ENCODE data around the gene SMIM32.

The SMIM32 gene

GRCh38 chr5:136192526-136193321, at the start of gene SMIM32:
SMIM32 (minus strand) TSS chr5:136193162; CDS start chr5:136192524, 638 bp downstream.
- no peak for DNase-seq (ENCODE audit: low spot score)

- DNase-seq (ENCODE audit: low spot score), result no peak
These were observed 49.6 kb upstream of the SMIM32 start for GRCh38 chr5:136242611-136243010.

DNA sequence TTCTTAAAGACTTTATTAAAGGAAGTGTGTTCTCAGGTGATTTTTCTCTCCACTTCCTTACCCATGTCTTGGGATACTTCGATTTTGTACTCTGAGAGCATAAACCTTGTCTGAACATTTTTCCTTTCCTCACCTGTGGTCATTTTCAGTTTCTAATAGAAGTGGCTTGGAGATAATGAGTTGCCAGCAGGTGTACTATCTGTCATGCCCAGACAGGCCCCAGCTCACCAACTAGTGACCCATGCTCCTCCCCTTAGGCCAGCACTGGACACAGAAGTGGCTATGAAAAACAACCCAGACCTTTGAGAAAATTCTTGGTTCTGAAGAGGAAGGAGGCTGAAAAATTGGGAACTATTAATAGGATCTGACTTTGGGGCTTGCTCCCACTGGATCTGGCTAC, 49.2 kb upstream of the SMIM32 start:
- no peak for DNase-seq (ENCODE audit: low spot score)

DNA sequence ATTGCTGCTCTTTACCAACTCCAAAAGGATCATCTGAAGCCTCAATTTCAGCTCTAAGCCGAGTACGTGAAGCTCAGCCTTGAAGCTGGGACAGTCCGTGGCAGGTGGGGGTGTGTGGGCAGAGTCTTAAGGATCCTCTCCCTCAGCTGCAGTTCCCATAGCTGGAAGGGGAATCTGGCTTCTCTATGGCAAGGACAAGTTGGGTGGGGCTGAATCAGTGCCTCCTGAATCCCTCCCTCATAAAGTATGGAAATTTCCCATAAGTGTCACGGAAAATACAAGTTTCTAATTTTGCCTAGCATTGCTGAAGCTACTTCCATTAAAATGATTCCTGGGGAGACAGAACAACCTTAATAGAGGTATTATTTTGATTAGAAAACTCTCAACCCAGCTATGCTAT, 47.9 kb upstream of the SMIM32 start:
- no peak for DNase-seq (ENCODE audit: low spot score)

- no peak for DNase-seq (ENCODE audit: low spot score)
These were observed 43.6 kb upstream of the SMIM32 start for GRCh38 chr5:136236479-136237083.

DNA sequence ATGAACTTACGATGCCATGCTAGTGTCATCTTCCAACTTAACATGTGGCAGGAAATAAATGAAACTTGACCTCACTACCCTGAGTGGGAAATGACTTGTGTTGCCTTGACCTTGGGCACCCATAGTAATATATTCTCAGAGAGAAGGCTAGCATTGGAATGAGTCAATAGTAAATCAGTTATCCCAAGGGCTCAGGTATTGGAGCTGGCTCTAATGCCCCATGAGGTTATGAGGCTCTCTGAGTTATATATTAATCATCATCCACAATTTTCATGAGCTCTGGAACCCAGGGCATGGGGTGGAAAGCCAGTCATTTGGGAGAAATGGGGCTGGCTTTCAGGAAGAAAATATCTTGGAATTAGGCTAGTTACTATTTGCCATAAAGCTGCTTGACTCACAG, 42.4 kb upstream of the SMIM32 start:
- DNase-seq (ENCODE audit: low spot score), result no peak

DNA sequence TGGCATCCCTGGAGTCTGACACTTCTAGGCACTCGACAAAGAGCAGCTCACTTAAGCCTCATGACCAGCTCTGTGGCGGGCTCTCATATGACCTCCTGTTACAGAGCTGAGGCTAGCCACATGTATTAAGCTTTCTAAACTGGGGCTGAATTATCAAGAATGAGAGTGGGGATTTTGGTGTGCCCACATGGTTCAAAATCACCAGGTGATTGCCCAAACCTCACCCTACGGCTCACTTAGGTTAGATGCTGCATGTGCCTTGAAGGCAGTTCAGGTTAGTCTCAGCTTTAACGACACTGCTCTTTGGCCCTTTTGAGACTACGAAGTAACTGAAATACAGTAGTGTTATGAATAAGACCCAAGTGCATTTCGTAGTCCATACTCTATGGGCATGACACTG, 39.4 kb upstream of the SMIM32 start:
- no peak for DNase-seq (ENCODE audit: low spot score)

DNA sequence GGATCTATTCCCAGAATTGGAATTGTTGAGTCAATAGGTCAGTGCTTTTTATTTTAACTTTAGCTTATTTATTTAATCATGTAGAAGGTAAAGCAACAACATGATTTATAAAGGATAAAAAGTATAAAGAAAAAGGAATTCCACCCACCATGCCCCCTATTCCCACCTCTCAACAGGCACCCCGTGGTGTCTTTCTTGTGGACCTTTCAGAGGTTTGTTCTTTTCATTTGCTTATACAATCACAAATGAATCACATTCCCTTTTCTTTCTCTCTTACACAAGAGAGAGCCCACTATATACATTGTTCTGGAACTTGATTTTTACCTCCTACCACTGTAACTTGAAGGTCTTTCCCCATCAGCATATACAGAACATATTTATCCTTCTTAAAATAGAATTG, 37.2 kb upstream of the SMIM32 start:
- no peak for DNase-seq (ENCODE audit: low spot score)

DNA sequence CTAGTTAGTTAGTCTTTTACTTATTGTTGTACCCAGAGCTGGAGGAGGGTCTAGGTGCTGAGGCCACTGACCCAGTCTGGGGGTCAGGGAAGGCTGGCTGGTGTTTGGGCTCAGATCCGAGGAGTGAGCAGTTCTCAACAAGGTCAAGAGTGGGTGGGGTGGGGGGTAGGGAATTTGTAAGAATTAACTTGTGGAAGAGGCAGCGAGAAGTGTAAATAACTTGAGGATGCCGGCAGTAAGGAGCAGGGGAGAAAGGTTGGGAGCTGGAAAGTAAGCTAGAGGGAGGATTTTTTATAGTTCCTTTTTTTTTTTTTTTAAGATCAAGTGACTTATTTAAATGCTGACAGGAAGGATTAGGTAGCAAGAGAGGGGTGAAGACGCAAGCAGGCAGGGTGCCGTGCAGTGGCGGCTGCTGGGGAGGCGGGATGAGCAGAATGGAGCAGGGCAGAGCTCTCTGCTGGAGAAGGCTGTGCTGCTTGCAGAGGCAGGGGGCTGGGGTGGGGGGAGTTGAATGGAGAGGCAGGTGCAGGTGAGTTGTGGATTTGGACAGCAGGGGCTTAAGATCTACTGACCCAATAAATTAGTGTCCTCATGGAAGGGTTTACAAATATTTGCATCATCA, 35.3 kb upstream of the SMIM32 start:
- no peak for DNase-seq (ENCODE audit: low spot score)

DNA sequence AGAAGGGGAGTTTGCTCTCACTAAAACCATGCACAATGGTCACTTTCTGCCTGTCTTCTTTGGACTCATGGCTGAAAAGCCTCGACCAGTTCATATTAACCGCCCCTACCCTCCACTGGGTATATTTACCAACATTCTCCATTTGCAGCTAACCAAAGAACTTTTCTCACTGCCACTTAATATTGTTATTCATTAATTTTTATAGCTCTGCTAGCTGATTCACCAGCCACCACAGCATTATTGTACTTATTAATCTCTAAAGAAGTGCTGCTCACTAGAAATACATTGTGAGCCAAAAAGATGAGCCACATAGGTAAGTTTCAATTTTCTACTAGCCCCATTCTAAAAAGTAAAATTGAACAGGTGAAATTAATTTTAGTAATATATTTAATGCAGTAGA, 33.4 kb upstream of the SMIM32 start:
- DNase-seq (ENCODE audit: low spot score), result no peak

DNA sequence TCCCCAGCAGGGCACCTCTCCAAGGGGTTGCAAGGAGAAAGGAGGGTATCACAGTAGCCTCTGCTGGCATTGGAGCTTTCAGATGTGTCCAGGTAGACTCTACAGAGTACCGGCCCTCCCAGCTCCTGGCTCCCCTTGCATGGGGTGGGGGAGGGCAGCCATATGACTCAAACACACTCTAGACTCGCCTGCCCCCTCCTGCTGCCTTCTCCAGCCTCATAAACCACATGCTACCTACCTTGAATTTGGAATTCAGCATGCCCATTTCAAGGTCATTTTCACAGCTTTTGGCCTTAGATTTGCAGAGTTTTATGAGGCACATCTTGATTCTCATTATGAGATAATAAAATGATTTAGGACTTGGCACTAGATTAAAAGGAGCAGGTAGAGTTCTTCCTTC, 32.8 kb upstream of the SMIM32 start:
- DNase-seq (ENCODE audit: low spot score), result no peak

GRCh38 chr5:136222580-136223235, 29.7 kb upstream of the SMIM32 start:
- no peak for DNase-seq (ENCODE audit: low spot score)

DNA sequence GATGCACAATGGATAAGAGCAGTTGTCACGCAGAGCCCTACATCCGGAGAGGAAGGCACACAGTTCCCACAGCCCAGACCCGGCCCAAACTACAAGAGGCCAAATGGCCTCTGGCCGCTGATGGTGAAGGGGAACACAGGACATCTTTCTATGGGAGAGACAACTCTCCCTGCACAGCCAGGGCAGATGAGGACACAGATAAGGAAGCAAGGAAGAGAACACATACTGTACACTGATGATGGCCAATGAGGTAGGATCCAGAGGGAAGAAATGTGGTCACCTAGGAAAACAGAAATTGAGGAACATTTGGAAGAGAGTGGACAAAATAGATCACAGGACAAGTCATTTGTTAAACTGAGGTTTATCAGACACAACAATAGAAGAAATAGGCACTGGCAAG, 28.4 kb upstream of the SMIM32 start:
- no peak for DNase-seq (ENCODE audit: low spot score)

- no peak for DNase-seq (ENCODE audit: low spot score)
These were observed 23.3 kb upstream of the SMIM32 start for GRCh38 chr5:136216230-136216629.

DNA sequence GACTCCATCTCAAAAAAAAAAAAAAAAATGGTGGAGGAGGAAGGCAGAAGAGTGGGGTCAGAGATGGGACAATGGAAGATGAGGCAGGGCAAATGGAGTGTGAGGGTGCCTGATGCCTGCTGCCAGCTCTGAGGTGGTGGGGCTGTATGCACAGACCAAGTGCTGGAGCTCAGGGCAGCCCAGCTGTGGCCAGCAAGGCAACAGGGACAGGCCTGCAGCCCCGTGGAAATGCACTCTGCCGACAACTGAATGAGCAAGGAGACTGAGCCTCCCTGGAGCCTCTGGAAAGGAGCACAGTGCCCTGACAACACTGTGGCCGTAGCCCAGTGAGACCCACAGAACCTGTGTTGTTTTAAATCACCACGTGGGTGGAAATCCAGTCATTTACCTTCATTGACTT, 22.9 kb upstream of the SMIM32 start:
- no peak for DNase-seq (ENCODE audit: low spot score)

DNA sequence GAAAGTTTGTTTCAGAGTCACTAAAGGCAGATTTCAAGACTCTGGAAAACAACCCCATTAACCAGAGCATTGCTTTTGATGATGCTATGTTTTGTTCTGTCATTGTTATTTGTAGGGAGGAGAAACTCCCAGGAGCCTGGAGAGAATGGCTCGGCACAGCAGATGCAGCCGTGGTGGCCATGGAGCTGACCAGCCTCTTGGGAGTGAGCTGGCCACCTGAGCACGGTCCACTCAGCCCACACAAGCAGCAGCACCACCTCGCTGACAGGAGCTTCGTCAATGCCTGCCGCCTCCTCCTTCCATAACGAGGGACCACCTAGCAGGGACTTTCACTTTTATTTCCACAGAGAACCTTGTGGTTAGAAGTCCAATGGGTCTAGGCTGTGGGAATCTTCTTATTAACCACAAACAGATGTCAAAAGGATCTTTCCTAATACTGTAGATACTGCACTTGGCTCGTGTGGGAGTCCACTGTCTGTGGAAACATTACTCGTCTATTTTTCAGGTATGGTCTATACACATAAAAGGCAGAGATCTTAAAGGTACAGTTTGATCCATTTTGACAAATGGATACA, 21.0 kb upstream of the SMIM32 start:
- DNase-seq (ENCODE audit: low spot score), result no peak

DNA sequence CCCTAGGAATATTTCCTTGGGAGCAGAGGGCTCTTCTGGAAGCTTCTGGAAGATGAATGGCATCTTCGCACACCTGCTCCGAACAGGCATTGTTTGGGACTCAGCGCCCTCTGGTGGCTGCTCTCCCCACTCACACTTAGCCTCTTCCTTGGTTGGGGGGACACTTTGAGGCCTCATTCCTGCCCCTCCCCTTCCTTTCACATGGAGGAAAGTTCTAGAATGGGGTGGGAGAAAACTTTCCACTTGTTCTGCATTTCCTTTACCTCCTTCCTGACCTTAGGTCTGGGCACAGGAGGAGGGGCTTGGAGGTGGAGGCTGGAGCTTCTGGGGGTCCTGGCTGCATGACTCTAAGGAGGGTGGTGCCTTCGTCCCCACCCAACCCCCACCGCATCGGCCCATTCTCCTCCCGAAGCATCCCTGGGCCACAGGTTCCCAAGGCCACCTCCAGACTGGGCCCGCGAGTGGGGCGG, 19.3 kb upstream of the SMIM32 start:
- peak; percentile 46 for DNase-seq (ENCODE audit: low spot score)

DNA sequence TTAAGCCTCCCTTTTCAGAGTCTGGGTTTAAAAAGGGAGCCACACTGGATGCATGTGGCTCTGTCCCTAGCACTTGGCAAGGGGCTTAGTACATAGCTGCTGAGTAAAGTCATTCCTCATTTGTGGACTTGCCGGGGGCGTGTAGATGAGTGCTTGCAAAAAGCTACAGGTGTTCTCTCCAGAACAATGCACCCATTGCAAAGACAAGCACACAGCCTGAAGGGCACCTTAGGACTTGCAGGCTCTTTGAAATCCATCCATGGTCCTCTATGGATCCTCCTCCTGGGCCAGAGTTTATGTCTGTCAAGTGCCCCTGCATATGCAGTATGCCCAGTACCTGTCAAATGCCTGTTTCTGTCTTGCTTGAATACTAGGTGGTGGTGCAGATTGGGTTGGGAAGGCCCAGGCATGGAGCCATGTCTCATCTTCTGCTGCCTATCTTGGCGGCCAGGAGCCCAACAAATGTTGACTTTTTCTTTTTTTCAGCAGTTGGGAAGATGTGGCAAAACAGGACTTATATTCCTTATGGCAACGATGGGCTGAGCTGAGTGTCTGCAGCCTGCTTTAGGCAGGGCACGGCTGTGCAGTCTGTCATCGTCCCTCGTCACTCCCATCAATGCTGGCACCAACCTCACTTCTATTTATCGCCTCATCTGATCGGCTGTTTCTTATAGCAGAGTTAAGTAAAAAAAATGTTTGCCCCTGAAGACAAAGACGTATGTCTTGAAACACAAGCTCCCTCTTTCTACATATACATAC, 18.5 kb upstream of the SMIM32 start:
- DNase-seq (ENCODE audit: low spot score), result no peak

DNA sequence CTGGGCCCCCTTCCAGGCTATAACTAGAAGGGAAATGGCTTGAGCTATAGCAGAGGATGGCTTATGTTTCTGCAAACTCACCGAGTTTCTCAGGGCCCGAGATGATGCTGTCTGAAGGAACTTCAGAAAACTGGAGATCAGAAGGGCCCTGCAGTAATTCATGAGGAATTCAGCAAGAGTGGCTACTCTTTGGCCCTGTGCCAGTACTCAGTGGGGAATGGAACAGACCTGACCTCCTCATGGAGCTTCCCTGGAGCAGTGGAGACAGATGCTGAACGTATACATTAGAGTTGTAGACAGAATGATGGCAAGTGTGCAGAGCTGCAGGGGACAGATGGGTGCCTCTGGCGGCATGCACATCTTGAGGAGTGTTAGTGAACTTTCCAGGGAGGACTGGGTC, 17.3 kb upstream of the SMIM32 start:
- no peak for DNase-seq (ENCODE audit: low spot score)

- no peak for DNase-seq (ENCODE audit: low spot score)
These were observed 16.5 kb upstream of the SMIM32 start for GRCh38 chr5:136209346-136209910.

- no peak for DNase-seq (ENCODE audit: low spot score)
These were observed 16.0 kb upstream of the SMIM32 start for GRCh38 chr5:136208916-136209315.

Data from HuH-7.5 (cell line).